OCI-LY7 (cell line): Measurements from ENCODE around the gene EIF3L. TPM values are rescaled to one million over a fixed set of nuclear protein-coding genes. Genes with fewer than 3 reads are reported as not detected.

Experiments used
- BruUV-seq: library from RNA; stranded (reverse); fragments of 400-500 nt; replicated peaks from 2 replicates; lab custom pipeline; 2021; lab: Mats Ljungman, UMichigan
- CTCF ChIA-PET: fragments of 300-600 bp; sonication (Branson Sonifier 250); formaldehyde crosslinking; loops from one replicate; lab custom pipeline; 2022; ENCODE audit warnings: antibody characterized with exemption; ENCODE audit not compliant: unreplicated experiment; lab: Charles Lee
- POLR2A ChIA-PET: fragments of 300-600 bp; sonication (Branson Sonifier 250); formaldehyde crosslinking; loops from one replicate; lab custom pipeline; 2022; ENCODE audit warnings: antibody characterized with exemption; lab: Charles Lee
- DNase-seq: peaks from one replicate; pipeline ENCODE4 v3.0.0-alpha.2; 2015; ENCODE audit warnings: low spot score
- H2AFZ ChIP-seq: fragments of 200-600 bp; sonication (generic), shearing (Covaris generic); 2 replicates; pipeline ENCODE4 v1.6.1; 2014; ENCODE audit warnings: mild to moderate bottlenecking, antibody characterized with exemption, low read length, moderate library complexity
- H3K27ac ChIP-seq: fragments of 200-600 bp; sonication (generic); 2 replicates; pipeline ENCODE4 v1.5.1; 2014; ENCODE audit warnings: mixed run types, low read depth, mild to moderate bottlenecking, moderate library complexity, low read length, inconsistent platforms; ENCODE audit not compliant: poor library complexity, severe bottlenecking
- H3K36me3 ChIP-seq: fragments of 200-600 bp; sonication (generic); 2 replicates; pipeline ENCODE4 v1.6.1; 2014; ENCODE audit warnings: mild to moderate bottlenecking, antibody characterized with exemption, low read length, moderate library complexity, mixed read lengths; ENCODE audit not compliant: insufficient read depth
- H3K4me1 ChIP-seq: fragments of 200-600 bp; sonication (generic); 2 replicates; pipeline ENCODE4 v1.5.1; 2014; ENCODE audit warnings: mild to moderate bottlenecking, low read length; ENCODE audit not compliant: insufficient read depth, poor library complexity, severe bottlenecking
- H3K4me2 ChIP-seq: fragments of 200-600 bp; sonication (generic); 2 replicates; pipeline ENCODE4 v1.6.1; 2014; ENCODE audit warnings: mild to moderate bottlenecking, low read length
- H3K4me3 ChIP-seq: fragments of 200-600 bp; sonication (generic); 2 replicates; pipeline ENCODE4 v1.5.1; 2014; ENCODE audit warnings: mild to moderate bottlenecking, low read depth, low read length; ENCODE audit not compliant: poor library complexity, severe bottlenecking
- H3K79me2 ChIP-seq: fragments of 200-600 bp; sonication (generic); 2 replicates; pipeline ENCODE4 v1.6.1; 2016; ENCODE audit warnings: low read depth, mild to moderate bottlenecking, low read length, moderate library complexity, mixed read lengths; ENCODE audit not compliant: insufficient read depth
- H3K9me2 ChIP-seq: fragments of 200-600 bp; sonication (generic); 2 replicates; pipeline ENCODE4 v1.6.1; 2016; ENCODE audit warnings: mild to moderate bottlenecking, low read length, mixed read lengths; ENCODE audit not compliant: insufficient read depth
- H3K9me3 ChIP-seq: fragments of 200-600 bp; sonication (generic); 2 replicates; pipeline ENCODE4 v1.6.1; 2014; ENCODE audit warnings: mild to moderate bottlenecking, mixed run types, low read length, mixed read lengths
- H4K20me1 ChIP-seq: fragments of 200-600 bp; sonication (generic); 2 replicates; pipeline ENCODE4 v1.6.1; 2014; ENCODE audit warnings: mild to moderate bottlenecking, antibody characterized with exemption, low read length, moderate library complexity, mixed read lengths; ENCODE audit not compliant: insufficient read depth
- CTCF ChIP-seq: fragments of 200-600 bp; sonication (generic); conservative IDR thresholded peaks from 2 replicates; pipeline ENCODE4 v1.5.1; 2014; ENCODE audit warnings: mild to moderate bottlenecking, antibody characterized with exemption, low read length, moderate library complexity, mixed read lengths
- EZH2phosphoT487 ChIP-seq: fragments of 200-600 bp; sonication (generic); IDR thresholded peaks from 2 replicates; pipeline ENCODE4 v1.6.1; 2018; ENCODE audit warnings: low read depth, borderline replicate concordance, mild to moderate bottlenecking, mixed run types, antibody characterized with exemption, low read length, moderate library complexity, mixed read lengths
- intact Hi-C: fragments of 100-400 bp; cut with micrococcal nuclease; formaldehyde crosslinking; loops from one replicate; pipeline ENCODE4 v1.10.0; 2022; ENCODE audit not compliant: unreplicated experiment
- total RNA-seq, 2 experiments: library from RNA; depleted of rRNA in 1 of 2; stranded (reverse); fragments of >200 nt in 1 of 2; shearing (Covaris generic) in 1 of 2; gene quantifications; 2 replicates each; pipeline ENCODE4 v1.2.3, GENCODE V29; 2014 to 2022

EIF3L gene
- total RNA-seq, 2 experiments from 2014 or later = 503 to 596 TPM

DNA sequence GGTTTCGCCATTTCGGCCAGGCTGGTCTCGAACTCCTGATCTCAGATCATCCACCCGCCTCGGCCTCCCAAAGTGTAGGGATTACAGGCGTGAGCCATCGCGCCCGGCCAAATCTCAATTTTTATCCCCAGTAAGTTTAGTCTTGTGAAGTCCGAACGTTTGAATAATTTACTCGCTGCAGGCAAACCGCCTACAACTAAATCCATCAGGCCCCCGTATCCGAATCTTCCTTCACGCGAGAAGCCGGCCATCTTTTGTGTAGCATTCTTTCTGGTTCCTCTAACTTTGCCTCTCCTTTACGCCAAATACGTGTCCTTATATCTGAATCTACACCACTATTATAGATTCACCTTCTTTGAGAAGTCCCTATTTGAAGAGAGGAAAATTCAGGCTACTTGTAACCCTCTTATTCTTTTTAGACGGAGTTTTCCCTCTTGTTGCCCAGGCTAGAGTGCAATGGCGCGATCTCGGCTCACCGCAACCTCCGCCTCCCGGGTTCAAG, 581 bp upstream of the EIF3L start:
- H3K4me1 ChIP-seq = peaks cover 25% of the 10 kb centered on the region
- H3K4me2 ChIP-seq = peak overlapping the region; percentile 79
- peaks cover 35% of the 10 kb centered on the region for H3K36me3 ChIP-seq
- H4K20me1 ChIP-seq = no peaks in the 10 kb centered on the region
- peaks cover 49% of the 10 kb centered on the region for H3K79me2 ChIP-seq
- TF ChIP-seq EZH2phosphoT487 = no peak
- no peak for TF ChIP-seq CTCF
- BruUV-seq = TSS peak; percentile 94
- CTCF ChIA-PET = no interaction called here
- H2AFZ ChIP-seq = peak overlapping the region; percentile 74; the same call in 1 of the 2 replicates
- DNase-seq = peak; percentile 38
- POLR2A ChIA-PET = interaction anchor here (0.8 kb wide), 1 partner anchor 14 kb away, joined by 3 read pairs; no protein-coding TSS in a partner anchor
- intact Hi-C loops = no loop called here
- peaks cover 7% of the 10 kb centered on the region; the same call in 1 of the 2 replicates for H3K9me3 ChIP-seq
- no peaks in the 10 kb centered on the region for H3K9me2 ChIP-seq
- peak overlapping the region; percentile 65 for H3K27ac ChIP-seq
- peak overlapping the region; percentile 96 for H3K4me3 ChIP-seq

GRCh38 chr22:37850801-37851200, 1.6 kb downstream of the EIF3L start:
- H3K27ac ChIP-seq = no peak overlapping the region
- TF ChIP-seq CTCF (no peak), EZH2phosphoT487 (no peak)
- H3K9me2 ChIP-seq = no peaks in the 10 kb centered on the region
- TSS peak; percentile 60 for BruUV-seq
- H3K36me3 ChIP-seq = peaks cover 53% of the 10 kb centered on the region
- peaks cover 49% of the 10 kb centered on the region for H3K79me2 ChIP-seq
- H3K4me1 ChIP-seq = peaks cover 25% of the 10 kb centered on the region
- H2AFZ ChIP-seq = no peak overlapping the region
- intact Hi-C loops = no loop called here
- DNase-seq = no peak
- H3K9me3 ChIP-seq = no peaks in the 10 kb centered on the region
- peak overlapping the region; percentile 79 for H3K4me2 ChIP-seq
- CTCF ChIA-PET = no interaction called here
- peak overlapping the region; percentile 96 for H3K4me3 ChIP-seq
- POLR2A ChIA-PET = no interaction called here
- no peaks in the 10 kb centered on the region for H4K20me1 ChIP-seq

DNA sequence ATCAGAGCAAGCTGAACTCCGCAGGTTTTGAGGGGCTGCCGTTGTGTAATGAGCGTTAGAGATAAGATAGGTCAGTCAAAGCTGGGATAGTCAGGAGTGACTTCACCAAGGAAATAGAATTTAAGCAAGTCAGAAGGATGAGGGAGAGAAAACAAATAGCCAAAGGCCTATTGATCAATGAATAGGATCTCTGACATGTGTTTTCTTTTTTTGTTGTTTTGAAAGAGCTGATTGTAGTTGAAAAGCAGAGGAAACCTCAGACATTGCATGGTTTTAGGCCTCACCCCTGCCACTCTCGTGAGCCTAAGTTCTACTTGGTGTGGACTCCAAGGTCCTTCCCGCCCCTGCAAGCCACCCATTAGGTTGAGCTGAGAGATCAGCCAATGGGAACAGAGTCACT, 3.2 kb downstream of the EIF3L start:
- CTCF ChIA-PET = no interaction called here
- no peak overlapping the region for H3K4me2 ChIP-seq
- no peak for TF ChIP-seq EZH2phosphoT487
- TF ChIP-seq CTCF = no peak

More for the DNA sequence above, 3.2 kb downstream of the EIF3L start:
- H3K27ac ChIP-seq = no peak overlapping the region
- no peaks in the 10 kb centered on the region for H4K20me1 ChIP-seq
- H3K4me1 ChIP-seq = peaks cover 25% of the 10 kb centered on the region
- H3K4me3 ChIP-seq = no peak overlapping the region
- BruUV-seq = no TSS peak
- H3K9me3 ChIP-seq = no peaks in the 10 kb centered on the region
- POLR2A ChIA-PET = interaction anchor here (0.9 kb wide), 1 partner anchor 107 kb away, joined by 4 read pairs; no protein-coding TSS in a partner anchor
- peaks cover 49% of the 10 kb centered on the region for H3K79me2 ChIP-seq
- peaks cover 67% of the 10 kb centered on the region for H3K36me3 ChIP-seq
- H3K9me2 ChIP-seq = no peaks in the 10 kb centered on the region
- intact Hi-C loops = no loop called here
- DNase-seq = no peak
- H2AFZ ChIP-seq = no peak overlapping the region
